NCI-H2029 treated with DMSO at 0.1 percent for 48 hours (cell line): ENCODE data around the gene AASS.

Experiments used
- DNase-seq: peaks from one replicate; lab custom pipeline; 2025; lab: John Stamatoyannopoulos, UW

Gene AASS

DNA sequence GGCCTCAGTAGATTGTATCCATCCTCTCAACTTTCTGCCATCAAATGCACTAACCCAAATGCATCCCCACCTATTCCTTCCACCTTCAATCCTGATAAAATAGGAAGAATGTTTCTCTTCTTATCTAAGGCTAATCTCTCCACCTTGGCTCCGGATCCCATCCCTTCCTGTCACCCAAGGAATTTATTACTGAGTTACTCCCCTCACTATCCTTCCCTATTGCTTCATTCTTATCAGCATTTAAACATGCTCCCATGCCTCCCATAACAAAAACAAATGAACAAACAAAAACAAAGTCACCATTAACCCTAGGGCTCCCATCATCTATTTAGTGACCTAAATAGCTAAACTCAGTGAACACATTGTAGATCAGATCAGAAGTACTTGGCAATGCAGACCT, 25.3 kb downstream of the AASS start:
- no peak for DNase-seq

DNA sequence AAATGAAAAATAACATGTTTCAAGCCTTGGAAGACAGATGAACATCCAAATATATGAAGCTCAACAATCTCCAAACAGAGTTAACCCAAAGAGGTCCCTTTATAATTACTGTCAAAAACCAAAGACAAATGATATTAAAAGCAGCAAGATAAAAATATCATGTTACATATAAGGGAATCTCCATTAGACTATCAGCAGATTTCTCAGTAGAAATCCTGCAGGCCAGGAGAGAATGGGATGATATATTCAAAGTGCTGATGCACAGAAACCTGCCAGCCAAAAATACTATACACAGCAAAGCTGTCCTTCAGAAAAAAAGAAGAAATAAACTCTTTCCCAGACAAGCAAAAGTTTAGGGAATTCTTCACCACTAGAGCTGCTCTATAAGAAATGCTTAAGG, 41.0 kb downstream of the AASS start:
- no peak for DNase-seq

DNA sequence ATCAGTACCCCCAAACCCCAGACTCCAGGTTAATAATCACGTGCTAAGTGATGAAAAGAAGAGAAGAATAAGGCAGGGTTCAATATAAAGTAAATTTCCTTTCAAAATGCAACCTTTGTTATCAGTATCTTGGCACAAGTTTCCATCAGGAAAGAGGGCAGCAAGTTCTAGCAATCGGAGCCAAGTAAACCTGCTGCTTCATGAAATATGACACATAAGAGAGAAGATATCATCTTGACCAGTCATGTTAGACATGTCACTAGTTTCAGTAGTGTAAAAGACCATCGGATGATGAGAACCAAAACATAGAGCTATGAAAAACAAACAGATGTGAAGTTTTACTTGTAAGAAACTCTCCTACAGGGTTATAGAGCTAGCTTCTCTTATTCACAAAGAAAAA, 44.0 kb downstream of the AASS start:
- DNase-seq = no peak

DNA sequence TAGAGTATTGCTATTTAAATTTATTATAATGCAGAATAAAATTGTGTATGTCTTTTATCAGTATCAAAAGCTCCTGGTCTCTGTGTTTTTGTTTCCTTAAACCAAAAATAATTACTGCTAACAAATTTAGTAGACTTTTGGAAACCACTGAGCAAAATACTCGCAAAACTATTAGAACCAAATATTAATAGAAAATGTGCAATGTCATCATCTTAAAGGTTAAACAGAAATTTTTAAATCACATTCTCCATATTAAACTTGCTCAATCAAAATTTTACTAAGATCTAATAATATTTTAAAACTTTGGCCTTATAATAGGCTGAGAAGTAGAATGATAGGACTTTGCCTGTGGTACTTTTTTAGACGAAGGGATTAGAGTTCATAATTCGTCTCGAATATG, 48.4 kb downstream of the AASS start:
- DNase-seq = no peak

DNA sequence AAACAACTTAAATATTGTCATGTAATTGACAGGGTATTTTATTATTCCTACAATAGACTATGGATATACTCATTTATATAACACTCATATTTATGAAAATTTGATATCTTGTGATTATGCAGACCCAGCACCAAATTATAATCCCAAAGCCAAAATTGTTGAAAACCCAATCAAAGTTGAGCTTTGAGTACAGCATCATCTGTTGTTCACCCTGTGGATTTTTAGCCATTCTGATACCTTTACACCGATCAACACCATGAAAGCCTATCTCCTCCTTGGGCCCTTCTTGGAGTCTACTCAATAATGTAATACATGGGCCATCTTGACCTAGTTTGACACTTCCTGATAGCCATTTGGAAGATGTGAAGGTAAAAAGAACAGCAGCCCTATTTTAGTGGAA, 49.5 kb downstream of the AASS start:
- no peak for DNase-seq

DNA sequence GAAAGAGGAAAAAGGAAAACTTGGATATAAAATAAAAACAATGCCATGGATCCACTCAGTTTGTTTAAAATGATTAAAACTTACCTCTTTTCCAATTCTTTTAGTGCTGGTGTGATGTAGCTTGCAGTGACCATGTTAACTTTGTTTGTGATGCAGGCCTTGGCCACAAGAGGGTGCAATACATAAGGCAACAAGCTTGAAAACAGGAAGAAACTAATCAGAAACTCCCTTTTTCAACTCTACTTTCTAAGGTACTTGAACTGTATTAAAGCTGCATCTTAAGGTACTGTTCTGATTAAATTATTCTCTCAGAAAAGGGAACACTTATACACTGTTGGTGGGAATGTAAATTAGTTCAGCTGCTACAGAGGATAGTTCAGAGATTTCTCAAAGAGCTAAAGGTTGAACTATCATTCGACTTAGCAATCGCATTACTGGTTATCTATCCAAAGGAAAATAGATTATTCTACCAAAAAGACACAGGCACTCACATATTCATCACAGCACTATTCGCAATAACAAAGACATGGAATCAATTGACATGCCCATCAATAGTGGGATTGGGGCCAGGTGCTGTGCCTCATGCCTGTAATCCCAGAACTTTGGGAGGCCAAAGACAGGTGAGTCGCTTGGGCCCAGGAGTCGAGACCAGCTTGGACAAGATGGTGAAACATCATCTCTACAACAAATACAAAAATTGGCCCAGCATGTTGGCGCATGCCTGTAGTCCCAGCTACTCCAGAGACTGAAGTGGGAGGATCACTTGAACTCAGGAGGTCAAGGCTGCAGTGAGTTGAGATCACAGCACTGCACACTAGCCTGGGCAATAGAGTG, 50.9 kb downstream of the AASS start:
- peak; percentile 29 for DNase-seq

DNA sequence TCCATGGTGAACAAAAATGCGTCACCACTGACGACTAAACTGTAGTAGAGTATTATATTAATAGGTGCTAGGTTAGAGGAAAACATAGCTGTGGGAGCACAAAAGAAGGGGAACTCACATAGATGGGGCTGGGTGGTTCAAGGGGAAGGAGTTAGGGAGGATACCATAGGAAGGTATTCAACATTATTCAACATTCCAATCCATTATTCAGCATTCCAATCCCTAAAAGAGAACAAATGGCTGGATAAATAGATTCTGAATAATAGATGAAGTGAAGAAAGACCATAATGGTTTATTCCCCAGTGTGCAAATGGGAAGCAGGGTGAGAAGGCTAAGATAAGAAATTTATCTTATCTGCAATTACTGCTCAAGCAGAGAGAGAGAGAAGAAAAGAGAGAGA, 61.4 kb downstream of the AASS start:
- no peak for DNase-seq

DNA sequence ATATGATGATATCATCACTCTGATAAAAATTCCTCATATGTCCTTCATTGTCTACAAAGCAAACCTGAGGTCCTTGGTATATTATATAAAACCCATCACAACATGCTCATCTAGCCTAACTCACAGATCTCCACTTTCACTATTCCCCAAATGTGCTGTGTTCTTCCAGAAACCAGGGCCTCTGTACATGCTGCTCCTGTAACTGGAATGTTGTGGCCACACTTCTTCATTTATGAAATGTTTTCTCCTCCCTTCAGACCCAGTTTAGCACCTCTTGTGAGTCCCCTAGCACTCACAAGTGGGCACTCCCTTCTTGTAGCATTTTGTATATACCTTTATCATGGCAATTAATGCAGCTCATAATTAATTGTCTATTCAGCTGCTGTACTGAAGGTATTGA, 61.9 kb downstream of the AASS start:
- DNase-seq = no peak

DNA sequence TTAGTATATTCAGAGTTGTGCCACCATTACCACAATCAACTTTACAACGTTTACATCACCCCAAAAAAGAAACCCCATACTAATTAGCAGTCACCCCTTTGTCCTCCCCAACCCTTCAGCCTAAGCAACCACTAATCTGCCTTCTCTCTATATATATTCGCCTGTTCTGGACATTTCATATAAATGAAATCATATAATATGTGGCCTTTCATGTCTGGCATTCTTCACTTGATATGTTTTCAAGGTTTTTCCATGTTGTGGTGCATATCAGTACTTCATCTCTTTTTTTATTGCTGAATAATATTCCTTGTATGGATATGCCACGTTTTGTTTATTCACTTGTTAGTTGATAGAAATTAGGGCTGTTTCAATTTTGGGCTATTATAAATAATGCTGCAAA, 70.4 kb downstream of the AASS start:
- DNase-seq = no peak

DNA sequence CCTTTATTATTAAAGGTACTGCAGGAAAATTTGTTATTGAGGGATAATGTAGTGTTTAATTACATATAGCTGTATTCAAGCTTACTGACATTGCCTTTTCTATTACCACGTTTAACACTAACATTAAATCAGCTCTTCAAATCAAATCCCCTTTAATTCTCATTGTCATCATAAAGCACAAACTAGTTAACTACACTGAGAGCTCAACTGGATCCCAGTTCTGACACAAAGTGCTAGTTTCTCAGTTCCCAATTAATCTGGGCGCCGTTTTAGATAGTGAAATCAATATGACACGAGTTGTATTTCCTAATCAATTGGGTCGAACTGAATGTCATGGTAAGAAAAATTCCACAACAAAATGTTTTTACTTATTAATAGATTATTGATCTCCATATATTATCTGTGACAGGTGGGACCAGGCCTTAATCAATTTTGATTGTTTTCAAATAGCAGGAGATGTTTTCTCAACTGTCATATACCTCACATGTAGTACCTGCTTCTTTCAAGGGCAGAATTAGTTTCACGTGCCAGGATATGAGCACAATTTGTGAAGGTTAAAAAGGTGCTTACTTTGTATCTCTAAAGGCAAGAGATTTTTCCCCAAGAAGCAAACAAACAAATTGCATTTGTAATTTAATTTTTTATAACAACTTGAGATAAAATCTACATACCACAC, 71.0 kb downstream of the AASS start:
- DNase-seq = no peak

DNA sequence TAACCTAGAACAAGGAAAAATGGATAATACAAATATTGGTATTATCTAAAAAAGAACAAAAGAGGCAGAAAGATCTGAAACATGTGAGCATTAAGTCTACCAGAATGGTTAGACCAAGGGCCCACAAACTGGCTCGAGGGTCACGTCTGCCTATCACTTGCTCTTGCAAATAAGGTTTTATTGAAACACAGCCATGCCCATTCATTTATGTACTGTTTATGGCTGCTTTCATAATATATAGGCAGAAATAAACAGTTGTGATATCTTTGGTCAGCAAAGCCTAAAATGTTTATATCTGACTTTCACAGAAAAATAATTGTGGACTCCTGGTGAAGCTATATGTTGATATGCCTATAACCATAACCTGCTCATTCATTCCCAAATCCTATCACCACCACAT, 71.8 kb downstream of the AASS start:
- no peak for DNase-seq

DNA sequence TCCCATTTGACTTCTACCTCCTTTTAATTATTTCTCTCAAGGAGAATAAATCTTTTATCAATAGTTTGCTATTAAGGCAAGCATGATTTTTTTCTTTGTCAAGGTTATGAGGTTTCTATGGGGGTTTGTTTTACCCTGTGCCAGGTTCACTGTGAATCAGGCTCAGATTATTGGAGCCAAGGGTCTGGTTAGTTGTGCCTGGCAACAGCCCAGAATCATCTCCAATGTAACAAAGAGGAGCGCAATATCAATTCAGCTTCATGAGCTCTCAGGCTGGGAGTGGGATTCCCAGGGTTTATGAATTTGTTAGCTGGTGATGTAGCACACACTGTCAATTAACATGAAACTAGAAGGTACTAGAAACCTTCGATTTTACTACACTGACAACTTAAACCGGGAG, 73.2 kb downstream of the AASS start:
- DNase-seq = no peak

DNA sequence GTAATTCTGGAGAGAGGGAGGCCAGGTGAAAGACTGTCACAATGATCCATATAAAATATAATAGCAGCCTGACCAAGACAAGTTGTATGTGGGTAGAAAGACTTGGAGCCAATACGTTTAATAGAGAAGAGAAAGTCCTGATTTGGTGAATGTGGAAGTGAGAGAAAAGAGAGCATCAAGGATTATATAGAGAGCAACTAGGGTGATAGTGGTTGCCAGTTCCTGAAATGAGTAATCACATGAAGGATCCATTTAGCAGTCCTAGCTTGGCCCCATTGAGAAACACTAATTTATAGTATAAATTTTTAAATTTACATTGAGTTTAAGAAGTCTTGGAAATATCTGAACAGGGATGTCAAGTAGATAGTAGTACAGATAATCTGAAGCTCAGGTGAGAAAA, 74.0 kb downstream of the AASS start:
- DNase-seq = no peak

DNA sequence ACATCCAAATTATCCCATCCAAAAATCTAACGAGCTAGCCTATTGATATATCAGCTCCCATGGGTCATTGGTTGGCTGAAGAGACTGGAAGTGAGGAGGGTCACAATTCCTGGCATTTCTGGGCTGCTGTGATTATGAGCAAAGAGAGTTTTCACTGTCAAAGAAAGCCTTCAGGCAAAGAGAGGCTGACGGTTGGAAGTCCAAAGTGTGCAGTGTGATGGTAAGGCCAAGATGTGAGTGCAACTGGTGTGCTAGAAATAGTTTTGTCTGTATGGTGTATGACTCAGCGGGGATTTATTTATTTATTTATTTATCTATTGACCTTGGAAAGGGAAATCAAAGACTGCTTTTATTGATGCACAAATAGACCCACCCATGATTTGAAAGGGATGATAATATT, 75.0 kb downstream of the AASS start:
- no peak for DNase-seq

DNA sequence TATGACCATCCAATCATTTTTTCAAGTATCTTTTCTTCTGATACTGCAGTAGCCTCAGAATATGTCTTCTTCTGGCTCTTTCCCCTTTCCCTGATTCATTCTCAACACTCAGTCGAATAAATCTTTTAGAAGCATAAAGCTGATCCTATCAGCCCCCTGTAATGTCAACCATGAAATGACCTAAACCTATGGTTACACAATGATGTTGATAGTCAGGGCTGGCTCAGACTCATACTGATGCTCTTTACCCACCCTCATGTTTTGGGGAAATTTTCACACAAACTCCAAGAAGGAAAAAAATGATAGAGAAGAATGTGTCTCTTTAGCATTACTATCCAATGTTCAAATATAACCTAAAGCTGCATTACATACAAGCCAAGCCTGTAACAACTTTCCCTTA, 76.0 kb downstream of the AASS start:
- DNase-seq = no peak

DNA sequence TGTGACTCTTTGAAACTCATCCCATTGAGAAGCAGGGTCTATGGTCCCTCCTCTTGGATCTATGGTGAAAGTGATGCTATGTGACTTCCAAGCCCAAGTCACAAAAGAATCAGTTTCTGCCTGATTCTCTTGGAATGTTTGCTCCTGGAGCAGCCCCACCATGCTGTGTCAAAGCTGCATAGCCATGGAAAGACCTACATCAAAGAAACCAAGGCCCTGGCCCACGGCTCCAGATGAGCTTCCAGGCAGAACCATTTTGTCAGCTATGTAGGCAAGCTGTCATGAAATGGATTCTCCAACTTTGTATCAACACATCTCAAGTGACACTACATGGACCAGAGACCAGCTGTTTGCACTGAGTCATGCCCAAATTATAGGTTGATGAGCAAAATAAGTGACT, 77.0 kb downstream of the AASS start:
- DNase-seq = no peak

DNA sequence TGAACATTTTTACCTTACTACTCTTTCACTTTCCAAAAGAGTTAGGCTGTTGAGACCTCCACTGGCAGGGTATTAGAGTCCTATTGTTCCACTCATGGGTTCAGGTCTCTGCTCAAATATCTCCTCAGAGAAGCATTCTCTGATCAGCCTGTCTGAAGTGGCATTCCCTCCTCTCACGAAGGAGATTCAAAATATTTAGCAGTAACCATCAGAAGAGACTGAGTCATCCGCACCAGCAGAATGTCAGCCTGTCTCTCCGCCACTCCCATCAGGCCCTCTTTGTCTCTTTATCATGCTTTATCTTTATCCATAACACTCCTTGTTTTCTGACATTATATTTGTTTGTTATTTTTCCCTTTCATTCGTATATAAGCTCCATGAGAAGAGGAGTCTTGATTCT, 79.1 kb downstream of the AASS start:
- DNase-seq = no peak

DNA sequence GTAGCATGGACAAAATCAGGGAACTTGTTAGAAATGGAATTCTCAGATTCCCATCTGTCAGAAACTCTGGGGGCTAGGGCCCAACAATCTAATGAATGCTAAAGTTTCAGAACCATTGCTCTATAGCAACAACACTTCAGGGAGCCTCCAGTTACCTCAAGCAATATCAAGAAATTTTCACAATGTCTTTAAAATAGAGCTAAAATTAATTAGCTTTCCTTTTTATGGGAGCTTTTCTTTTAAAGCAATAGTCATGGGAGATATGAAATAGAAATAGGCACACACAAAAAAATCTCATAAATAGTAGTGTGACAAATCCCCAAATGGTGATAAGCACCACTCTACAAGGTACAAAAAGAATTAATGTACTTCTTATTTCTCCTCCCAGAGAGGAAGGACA, 80.9 kb downstream of the AASS start:
- DNase-seq = no peak

DNA sequence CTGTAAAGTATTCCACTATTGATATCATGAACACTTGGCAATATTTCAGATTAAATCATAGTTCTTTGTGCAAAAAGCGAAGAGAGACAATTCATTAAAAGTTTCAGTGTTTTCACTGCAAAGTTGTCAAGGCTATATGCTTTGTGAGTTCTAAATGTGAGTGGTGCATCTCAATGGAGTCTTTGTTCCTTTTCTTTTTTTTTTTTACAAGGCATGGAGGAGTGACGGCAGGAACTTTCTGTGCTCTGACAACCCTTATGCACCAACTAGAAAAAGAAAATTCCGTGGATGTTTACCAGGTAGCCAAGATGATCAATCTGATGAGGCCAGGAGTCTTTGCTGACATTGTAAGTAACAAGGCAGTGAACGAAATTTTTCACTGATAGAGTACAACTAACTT, 84.5 kb downstream of the AASS start:
- no peak for DNase-seq

DNA sequence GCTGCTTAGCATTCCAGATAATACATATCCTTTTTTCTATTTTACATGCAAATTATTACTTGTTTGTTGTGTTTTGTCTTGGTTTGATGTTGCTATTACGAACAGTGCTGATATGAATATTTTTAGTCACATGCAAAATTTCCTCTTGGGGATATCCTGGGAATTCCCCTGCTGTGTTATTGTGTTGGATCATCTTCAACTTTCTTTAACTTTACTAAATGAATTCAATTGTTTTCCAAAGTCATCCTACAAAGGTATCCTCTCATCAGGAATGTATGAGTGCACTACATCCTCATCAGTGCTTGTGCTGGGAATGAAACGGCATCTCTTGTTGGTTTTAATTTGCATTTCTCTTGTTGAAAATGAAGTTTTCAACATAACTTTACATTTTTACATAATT, 87.1 kb downstream of the AASS start:
- no peak for DNase-seq

DNA sequence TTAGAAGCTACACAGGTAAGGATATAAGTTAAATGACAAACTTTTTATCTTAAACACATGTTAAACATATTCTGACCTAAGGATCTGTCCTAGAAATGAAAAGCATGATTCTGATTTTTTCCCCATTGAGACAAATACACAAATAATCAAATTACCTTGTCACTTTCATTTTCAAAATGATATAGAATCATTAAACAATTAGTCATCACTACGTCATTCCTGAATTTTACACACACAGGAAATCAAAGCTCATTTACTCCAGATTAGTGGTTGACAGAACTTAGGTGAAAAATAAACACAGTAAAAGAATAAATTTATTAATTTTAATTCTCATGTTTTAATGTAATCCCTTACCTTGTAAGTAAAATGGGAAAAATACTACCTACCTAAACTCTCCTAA, 89.0 kb downstream of the AASS start:
- DNase-seq = no peak

DNA sequence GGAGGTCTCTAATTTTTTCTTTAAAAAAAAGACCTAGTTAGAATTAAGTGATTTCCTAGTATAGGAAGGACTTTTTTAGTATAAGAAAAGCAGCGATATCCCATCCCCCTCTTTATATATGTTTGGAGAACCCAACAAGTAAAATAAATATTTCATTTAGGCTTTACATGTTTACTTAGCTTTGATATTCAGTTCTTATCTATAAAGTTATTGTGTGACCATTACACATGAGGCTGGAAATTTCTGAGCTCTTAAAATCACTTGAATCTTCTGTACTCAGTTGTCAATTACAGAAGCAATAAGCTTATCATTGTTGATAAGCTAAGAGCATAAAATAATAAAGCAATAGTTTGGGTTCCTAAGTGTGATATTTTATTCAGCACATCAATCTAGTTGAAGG, 89.7 kb downstream of the AASS start:
- DNase-seq = no peak

DNA sequence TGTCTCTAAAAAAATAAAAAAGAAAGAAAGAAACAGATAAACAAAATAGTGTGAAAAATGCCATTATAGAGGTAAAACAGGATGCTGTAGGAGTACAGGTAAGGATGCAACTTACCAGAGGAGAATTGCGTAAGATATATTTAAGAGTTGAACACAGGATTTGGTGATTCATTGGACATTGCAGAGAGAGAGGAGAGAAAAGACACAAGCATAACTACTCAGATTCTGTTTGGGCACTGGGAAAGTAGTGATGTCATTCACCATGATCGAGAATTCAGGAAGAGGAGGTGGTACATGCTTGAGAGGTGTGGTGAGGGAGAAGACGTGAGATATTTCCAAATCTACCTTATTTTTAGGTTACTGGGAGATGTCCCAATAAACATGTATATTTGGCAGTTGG, 97.6 kb downstream of the AASS start:
- no peak for DNase-seq

DNA sequence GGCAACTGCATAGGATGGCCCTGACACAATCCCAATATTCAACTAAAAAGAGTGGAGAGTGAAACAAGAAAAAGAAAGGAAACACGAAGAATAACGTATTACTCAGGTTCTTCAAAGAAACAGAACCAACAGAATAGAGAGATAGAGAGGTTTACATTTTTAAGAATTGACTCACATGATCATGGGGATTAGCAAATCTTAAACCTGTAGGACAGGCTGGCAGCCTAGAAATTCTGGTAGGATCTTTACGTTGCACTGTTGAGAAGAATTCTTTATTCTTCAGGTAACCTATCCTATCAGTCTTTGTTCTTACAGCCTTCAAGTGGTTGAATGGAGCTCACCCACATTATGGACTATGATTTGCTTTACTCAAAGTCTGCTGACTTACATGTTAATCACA, 103.9 kb downstream of the AASS start:
- no peak for DNase-seq
